Smooth muscle cell (in vitro differentiated cells): ENCODE data around the gene CRYGD. TPM values are rescaled to one million over a fixed set of nuclear protein-coding genes. Genes with fewer than 3 reads are reported as not detected.
"Not testable (repeated sequence)": the region's sequence is repeated elsewhere in the genome, so short reads cannot be mapped to it uniquely, and the experiment has no call there.

ENCODE experiments used
- DNase-seq: peaks from one replicate; lab custom pipeline; 2025; ENCODE audit not compliant: unreplicated experiment; lab: John Stamatoyannopoulos, UW
- H2AFZ ChIP-seq: fragments of 200-600 bp; sonication (generic); 2 replicates; pipeline ENCODE4 v1.6.0; 2016; ENCODE audit warnings: antibody characterized with exemption, low read depth, mild to moderate bottlenecking
- H3F3A ChIP-seq: fragments of 200-600 bp; sonication (generic); 2 replicates; pipeline ENCODE4 v1.6.0; 2017; ENCODE audit warnings: antibody characterized with exemption, low read depth
- H3K27ac ChIP-seq: fragments of 200-600 bp; sonication (generic); 2 replicates; pipeline ENCODE4 v1.5.1; 2016; ENCODE audit warnings: low read depth, mild to moderate bottlenecking
- H3K27me3 ChIP-seq: fragments of 200-600 bp; sonication (generic); 2 replicates; pipeline ENCODE4 v1.6.1; 2016; ENCODE audit warnings: low read depth, mild to moderate bottlenecking
- H3K36me3 ChIP-seq: fragments of 200-600 bp; sonication (generic); 2 replicates; pipeline ENCODE4 v1.5.1; 2016; ENCODE audit warnings: low read depth
- H3K4me1 ChIP-seq: fragments of 200-600 bp; sonication (generic); 2 replicates; pipeline ENCODE4 v1.5.1; 2016; ENCODE audit warnings: low read depth
- H3K4me2 ChIP-seq: fragments of 200-600 bp; sonication (generic); 2 replicates; pipeline ENCODE4 v1.6.0; 2016; ENCODE audit warnings: mild to moderate bottlenecking
- H3K4me3 ChIP-seq: fragments of 200-600 bp; sonication (generic); 2 replicates; pipeline ENCODE4 v1.5.1; 2016; ENCODE audit warnings: mild to moderate bottlenecking
- H3K79me2 ChIP-seq: fragments of 200-600 bp; sonication (generic); 2 replicates; pipeline ENCODE4 v1.6.0; 2016; ENCODE audit warnings: low read depth, mild to moderate bottlenecking
- H3K9ac ChIP-seq: fragments of 200-600 bp; sonication (generic); 2 replicates; pipeline ENCODE4 v1.6.0; 2016; ENCODE audit warnings: low read depth
- H3K9me3 ChIP-seq: fragments of 200-600 bp; sonication (generic); replicated peaks from 2 replicates; pipeline ENCODE4 v1.5.1; 2016; ENCODE audit warnings: low read depth
- H4K20me1 ChIP-seq: fragments of 200-600 bp; sonication (generic); 2 replicates; pipeline ENCODE4 v1.6.0; 2016; ENCODE audit warnings: low read depth
- CTCF ChIP-seq: fragments of 200-600 bp; sonication (generic); IDR thresholded peaks from 2 replicates; pipeline ENCODE4 v1.5.1; 2017; ENCODE audit warnings: borderline replicate concordance, mild to moderate bottlenecking, antibody characterized with exemption; ENCODE audit not compliant: insufficient read depth, poor library complexity, severe bottlenecking
- WGBS: methylation state at CpG from one replicate; pipeline ENCODE4 v1.1.7; 2016; ENCODE audit warnings: low lambda C conversion rate; 5-methylcytosine and 5-hydroxymethylcytosine counted together
- polyA plus RNA-seq: library from polyadenylated mRNA; unstranded; fragments of >200 nt; fragmentation: Nextera tagmentation; extraction: Ambion mirVana; gene quantifications from 2 replicates; pipeline ENCODE4 v1.2.1, GENCODE V29; 2016
- total RNA-seq: library from RNA; depleted of rRNA; stranded (reverse); fragments of >200 nt; gene quantifications from 2 replicates; pipeline ENCODE4 v1.2.3, GENCODE V29; 2014

CRYGD gene
- total and polyA plus RNA-seq, 2 experiments from 2014 or later: not detected

- no peak overlapping the region for H3K4me3 ChIP-seq
- TF ChIP-seq CTCF: no peak
- 81% methylated on average over 13 of the region's 13 CpGs for WGBS
- H3K27ac ChIP-seq: no peak overlapping the region
- H3K4me1 ChIP-seq: peaks cover 4% of the 10 kb centered on the region
- H3K36me3 ChIP-seq: no peaks in the 10 kb centered on the region
- H3K4me2 ChIP-seq: no peak overlapping the region
- H2AFZ ChIP-seq: no peak overlapping the region
- DNase-seq: no peak
- H3F3A ChIP-seq: no peaks in the 10 kb centered on the region
- peaks cover 3% of the 10 kb centered on the region for H3K27me3 ChIP-seq
- no peaks in the 10 kb centered on the region for H3K9me3 ChIP-seq
- no peaks in the 10 kb centered on the region for H4K20me1 ChIP-seq
- H3K9ac ChIP-seq: no peak overlapping the region
- no peaks in the 10 kb centered on the region for H3K79me2 ChIP-seq
Observed at GRCh38 chr2:208099682-208100470, 24.4 kb downstream of the CRYGD start.

- H3K27ac ChIP-seq, H3K4me1 ChIP-seq, H3F3A ChIP-seq, H3K4me3 ChIP-seq, H2AFZ ChIP-seq, DNase-seq, H3K4me2 ChIP-seq, H3K79me2 ChIP-seq, H3K9me3 ChIP-seq, H3K27me3 ChIP-seq, H4K20me1 ChIP-seq, H3K36me3 ChIP-seq, H3K9ac ChIP-seq: not testable (repeated sequence)
- 93% methylated on average over 1 of the region's 1 CpG for WGBS
Observed at GRCh38 chr2:208098701-208099100, 25.6 kb downstream of the CRYGD start.

DNA sequence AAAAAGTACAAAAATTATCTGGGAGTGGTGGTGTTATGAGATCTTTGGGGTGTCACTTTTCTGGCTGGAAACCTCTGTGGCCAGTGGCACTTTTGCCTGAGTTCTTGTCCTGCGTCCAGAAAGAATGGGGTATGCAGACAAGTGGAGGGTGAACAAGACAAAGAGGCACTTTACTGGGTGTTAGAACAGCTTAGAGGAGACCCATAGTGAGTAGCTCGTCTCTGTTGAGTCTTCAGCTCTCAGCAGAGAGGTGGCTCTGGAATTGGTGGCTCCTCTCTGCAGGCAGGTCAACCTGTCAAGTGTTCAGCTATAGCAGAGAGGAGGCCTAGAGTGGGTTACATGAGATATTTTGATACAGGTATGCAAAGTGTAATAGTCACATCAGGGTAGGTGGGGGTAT lies 26.1 kb downstream of the CRYGD start:
- no peak for TF ChIP-seq CTCF
- Histone ChIP-seq H3K4me3 (no peak overlapping the region), H4K20me1 (no peaks in the 10 kb centered on the region), H3K4me2 (no peak overlapping the region), H3K4me1 (no peaks in the 10 kb centered on the region), H3F3A (no peaks in the 10 kb centered on the region), H3K27ac (no peak overlapping the region), H3K9me3 (no peaks in the 10 kb centered on the region), H2AFZ (no peak overlapping the region), H3K36me3 (no peaks in the 10 kb centered on the region), H3K27me3 (peaks cover 3% of the 10 kb centered on the region), H3K79me2 (no peaks in the 10 kb centered on the region), H3K9ac (no peak overlapping the region)
- DNase-seq: no peak
- WGBS: 68% methylated on average over 2 of the region's 2 CpGs

DNA sequence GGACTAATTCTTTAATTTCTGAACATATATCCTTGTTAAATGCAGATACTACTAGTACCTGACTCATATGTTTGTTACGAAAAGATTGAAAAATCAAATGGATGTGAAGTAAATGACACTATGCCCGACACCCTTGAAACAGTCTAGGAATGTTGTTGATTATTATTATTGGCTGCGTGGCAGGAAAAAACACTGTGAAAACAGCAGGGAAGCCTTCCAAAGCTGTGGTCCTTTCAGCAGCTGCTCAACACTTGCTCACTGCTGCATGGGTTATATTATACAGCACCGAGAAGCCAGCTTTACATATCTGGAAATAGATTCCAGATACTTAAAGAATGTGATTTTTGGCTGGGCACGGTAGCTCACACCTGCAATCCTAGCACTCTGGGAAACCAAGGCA lies 26.5 kb downstream of the CRYGD start:
- H3K36me3 ChIP-seq: no peaks in the 10 kb centered on the region
- H3K9ac ChIP-seq: no peak overlapping the region
- no peaks in the 10 kb centered on the region for H3F3A ChIP-seq
- H3K9me3 ChIP-seq: no peaks in the 10 kb centered on the region
- 74% methylated on average over 5 of the region's 5 CpGs for WGBS
- no peak overlapping the region for H3K27ac ChIP-seq
- peaks cover 3% of the 10 kb centered on the region for H3K27me3 ChIP-seq
- no peak overlapping the region for H3K4me2 ChIP-seq
- no peaks in the 10 kb centered on the region for H3K79me2 ChIP-seq
- no peaks in the 10 kb centered on the region for H3K4me1 ChIP-seq
- DNase-seq: no peak
- no peak overlapping the region for H2AFZ ChIP-seq
- no peak overlapping the region for H3K4me3 ChIP-seq
- no peaks in the 10 kb centered on the region for H4K20me1 ChIP-seq
- TF ChIP-seq CTCF: no peak
